Dermis blood vessel endothelial cell (primary cell): Measurements from ENCODE around the gene NPAT. TPM values are rescaled to one million over a fixed set of nuclear protein-coding genes. Genes with fewer than 3 reads are reported as not detected.
"Not testable (repeated sequence)": the region's sequence is repeated elsewhere in the genome, so short reads cannot be mapped to it uniquely, and the experiment has no call there.

ENCODE experiments used
- DNase-seq: peaks from one replicate; pipeline ENCODE4 v3.0.0; 2010
- total RNA-seq: library from RNA; depleted of rRNA; stranded (reverse); fragments of >200 nt; gene quantifications from 2 replicates; pipeline ENCODE4 v1.2.3, GENCODE V29; 2014

Gene NPAT
- total RNA-seq, 1 donor from 2014 or later: 17.5 TPM

- DNase-seq: no peak
Measured at GRCh38 chr11:108148556-108148955, 73.9 kb downstream of the NPAT start.

DNA sequence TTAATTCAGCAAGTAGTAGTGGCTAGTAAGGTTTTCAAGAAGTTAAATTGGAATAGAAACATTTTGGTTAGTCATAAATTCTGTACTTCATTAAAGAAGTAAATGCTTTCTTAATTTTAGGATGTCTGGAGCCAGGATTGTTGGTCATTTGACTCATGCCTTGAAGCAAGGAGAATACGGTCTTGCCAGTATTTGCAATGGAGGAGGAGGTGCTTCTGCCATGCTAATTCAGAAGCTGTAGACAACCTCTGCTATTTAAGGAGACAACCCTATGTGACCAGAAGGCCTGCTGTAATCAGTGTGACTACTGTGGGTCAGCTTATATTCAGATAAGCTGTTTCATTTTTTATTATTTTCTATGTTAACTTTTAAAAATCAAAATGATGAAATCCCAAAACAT, 75.3 kb downstream of the NPAT start:
- no peak for DNase-seq

GRCh38 chr11:108144615-108145014, 77.8 kb downstream of the NPAT start:
- no peak for DNase-seq

- no peak for DNase-seq
Measured at GRCh38 chr11:108142304-108142703, 80.1 kb downstream of the NPAT start.

DNA sequence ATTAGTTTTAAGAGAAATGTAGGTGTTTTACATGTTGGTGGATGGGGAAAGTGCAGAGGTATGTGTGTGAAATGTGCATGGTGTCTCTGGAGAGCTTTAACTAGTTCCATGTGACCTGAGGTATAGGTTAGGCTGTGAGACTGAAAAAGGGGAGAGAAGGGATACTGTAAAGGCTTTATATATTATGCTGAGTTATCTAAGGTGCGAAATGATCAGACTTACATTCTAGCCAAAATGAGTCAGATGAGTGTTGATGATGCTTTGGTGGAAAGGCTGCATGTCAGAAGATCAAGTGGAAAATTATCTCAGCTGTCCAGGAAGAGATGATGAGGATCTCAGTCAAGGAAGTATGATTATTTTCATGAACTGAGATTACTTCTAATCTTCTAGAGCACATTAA, 85.2 kb downstream of the NPAT start:
- DNase-seq: no peak

DNA sequence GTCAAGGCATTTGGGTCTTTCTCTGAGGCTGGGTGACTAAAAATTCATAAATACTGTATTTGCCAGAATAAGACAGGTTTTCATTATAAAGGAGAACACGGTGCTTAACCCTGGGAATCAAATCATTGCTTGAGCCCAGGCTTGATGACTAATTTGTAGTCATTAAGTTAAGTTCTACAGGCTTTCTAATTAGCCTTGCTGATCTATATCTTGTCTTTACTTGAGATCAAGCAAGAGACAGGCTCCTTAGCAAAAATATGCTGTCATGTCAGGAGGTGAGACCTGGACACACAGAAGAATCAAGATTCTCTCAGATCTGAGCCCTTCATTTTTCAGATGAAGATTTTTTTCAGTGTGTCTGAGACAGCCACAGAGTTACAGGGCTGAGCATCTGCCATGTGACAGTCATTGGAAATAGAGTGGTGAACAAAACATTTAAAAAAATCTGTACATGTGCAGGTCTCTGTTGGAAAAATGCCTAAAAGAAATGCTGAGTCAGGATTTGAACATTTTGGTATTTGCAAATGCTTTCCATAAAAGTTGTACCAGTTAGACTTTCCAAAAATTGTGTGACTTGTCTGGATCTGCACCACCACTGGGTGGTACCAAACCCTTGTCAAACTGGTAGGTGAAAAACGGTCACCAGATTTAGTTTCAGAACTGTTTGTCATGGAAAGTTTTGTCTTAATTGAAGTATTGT, 86.4 kb downstream of the NPAT start:
- peak; percentile 35 for DNase-seq

DNA sequence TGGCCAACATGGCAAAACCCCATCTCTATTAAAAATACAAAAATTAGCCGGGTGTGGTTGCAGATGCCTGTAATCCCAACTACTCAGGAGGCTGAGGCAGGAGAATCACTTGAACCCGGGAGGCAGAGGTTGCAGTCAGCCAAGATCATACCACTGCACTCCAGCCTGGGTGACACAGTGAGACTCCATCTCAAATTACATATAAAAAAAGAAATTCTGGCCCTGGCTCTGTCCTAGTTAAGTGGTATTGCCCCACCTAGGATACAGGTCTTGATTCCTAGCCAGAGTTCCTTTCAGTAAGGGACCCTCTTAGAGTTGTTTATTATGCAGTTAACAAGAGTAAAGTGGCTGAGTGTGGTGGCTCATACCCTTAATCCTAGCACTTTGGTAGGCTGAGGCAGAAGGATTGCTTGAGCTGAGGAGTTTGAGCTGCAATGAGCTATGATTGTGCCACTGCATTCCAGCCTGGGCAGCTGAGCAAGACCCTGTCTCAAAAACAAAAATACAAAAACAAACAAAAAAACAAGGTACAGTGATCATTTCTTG, 89.4 kb downstream of the NPAT start:
- DNase-seq: not testable (repeated sequence)

- DNase-seq: no peak
Measured at GRCh38 chr11:108131993-108132392, 90.4 kb downstream of the NPAT start.

- no peak for DNase-seq
Measured at GRCh38 chr11:108128772-108129171, 93.7 kb downstream of the NPAT start.

DNA sequence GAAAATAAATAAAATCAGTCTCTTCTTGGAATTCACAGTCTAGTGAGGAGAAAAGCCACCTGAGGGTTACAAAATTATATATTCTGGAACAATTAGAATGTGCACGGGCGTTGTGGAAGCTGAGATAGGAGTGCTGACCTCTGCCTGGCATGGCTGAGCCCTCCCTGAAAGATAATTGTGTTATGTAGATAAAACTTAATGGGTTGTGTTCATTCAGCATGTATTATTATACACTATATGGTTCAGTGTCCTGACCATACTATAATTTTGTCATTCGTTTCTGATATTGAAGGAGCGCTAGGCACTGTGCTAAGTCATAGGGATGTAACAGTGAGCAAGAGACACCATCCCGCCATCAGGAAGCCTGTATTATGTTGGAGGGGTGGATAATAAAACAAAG, 97.3 kb downstream of the NPAT start:
- no peak for DNase-seq

DNA sequence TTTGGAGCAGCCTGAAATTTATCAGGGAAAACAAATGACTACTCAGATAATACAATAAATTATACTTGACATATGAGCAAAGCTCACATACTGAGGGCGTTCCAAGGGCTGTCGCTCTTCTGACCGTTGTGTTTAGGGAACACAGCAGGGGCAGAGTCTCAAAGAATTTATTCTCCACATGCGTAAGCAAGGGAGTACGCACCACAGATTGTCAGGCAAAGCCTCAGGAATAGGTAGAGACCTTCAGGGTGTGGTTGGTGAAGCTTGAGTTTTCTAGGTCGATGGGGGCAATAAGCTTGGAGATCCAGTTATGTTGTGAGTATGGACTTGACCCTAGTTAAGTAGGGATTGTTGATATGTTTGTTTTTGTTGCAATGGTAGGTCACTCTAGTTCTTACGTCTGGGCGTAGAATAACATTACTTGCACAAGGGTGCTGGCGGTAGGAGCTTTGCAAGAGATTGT, 100.2 kb downstream of the NPAT start:
- peak; percentile 49 for DNase-seq

- DNase-seq: peak; percentile 95
Measured at GRCh38 chr11:108121274-108122155, 100.9 kb downstream of the NPAT start, which contains the start of gene ACAT1. Gene ACAT1 (plus strand): TSS chr11:108121567. CDS start chr11:108121607, 40 bp downstream.

DNA sequence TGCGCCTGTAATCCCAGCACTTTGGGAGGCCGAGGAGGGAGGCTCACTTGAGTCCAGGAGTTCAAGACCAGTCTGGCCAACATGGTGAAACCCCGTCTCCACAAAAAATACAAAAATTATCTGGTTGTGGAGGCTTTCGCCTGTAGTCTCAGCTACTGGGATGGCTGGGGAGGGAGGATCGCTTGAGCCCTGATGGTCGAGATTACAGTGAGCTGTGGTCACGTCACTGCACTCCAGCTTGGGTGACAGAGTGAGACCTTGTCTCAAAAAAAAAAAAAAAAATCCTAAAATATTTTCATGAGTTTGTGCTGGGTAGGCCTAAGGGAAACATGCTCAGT, 101.5 kb downstream of the NPAT start:
- not testable (repeated sequence) for DNase-seq

DNA sequence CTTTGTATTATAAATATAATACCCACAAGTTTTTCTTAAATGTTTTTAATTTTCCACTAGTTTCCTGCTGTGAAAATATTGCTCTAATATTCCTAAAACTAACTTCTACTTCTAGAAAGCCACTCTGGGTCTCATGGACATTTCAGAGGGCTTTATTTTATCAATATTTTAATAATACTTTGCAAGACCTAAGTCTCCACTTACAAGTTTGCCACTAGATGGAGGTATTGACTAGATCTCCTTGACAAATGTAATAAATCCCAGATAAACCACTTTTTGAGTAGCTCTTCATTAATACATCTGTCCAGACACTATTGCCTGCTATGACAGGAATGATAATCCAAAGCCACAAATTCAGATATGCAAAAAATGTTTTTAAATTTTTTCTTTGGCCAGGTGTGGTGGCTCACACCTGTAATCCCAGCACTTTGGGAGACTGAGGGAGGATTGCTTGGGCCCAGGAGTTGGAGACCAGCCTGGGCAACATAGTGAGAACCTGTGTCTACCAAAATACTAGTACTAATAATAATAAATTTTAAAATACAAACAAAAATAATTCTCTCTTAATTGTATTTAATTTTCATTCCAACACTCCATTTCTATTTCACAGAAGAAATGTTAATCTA, 104.6 kb downstream of the NPAT start:
- DNase-seq: peak; percentile 77

DNA sequence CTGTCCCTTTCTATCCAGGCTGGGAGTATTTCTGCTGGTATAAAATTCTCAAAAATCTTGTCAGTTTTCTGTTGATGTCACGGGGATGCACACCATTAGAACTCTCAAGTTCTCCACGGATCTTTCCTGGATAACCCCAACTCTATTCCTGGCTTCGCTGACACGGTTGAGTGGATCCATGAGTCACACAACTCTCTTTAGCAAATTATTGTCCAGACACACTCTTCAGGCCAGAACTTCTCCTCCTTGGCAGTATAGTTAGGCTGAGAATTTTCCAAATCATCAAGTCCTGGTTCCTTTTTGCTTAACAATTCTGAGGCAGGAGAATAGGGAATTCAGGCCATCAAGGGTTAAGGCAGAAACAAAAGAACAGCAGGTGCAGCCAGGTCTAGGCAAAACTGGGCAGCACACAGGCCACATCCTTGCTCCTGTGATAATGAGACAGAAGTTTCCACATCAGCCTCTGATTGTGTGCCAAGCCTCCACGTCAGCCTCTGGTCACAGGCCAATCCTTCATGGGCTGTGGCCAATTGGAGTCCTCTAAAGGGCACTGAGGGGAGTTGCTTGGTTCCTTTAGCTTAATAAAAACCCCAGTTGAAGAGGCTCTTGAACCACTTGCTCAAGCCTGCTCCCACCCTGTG, 106.8 kb downstream of the NPAT start:
- peak; percentile 94 for DNase-seq

- DNase-seq: no peak
Measured at GRCh38 chr11:108112057-108112456, 110.4 kb downstream of the NPAT start.

GRCh38 chr11:108111126-108111525, 111.3 kb downstream of the NPAT start:
- no peak for DNase-seq

Other genes starting within 250 kb of the NPAT start
- 47.7 and 55.0 TPM in 2 replicates for gene CUL5, start 213.7 kb downstream of the NPAT start, total RNA-seq
- 129 and 166 TPM in 2 replicates for gene ACAT1, start 101.1 kb downstream of the NPAT start, total RNA-seq
- gene ATM, start 429 bp upstream of the NPAT start, total RNA-seq: 82.9 and 86.4 TPM in 2 replicates
- gene C11orf65, start 244.9 kb upstream of the NPAT start, total RNA-seq: 0.09 TPM in 1 of 2 replicates, not detected in the other